ENCODE data around the gene PTGS2.

Gene PTGS2

DNA sequence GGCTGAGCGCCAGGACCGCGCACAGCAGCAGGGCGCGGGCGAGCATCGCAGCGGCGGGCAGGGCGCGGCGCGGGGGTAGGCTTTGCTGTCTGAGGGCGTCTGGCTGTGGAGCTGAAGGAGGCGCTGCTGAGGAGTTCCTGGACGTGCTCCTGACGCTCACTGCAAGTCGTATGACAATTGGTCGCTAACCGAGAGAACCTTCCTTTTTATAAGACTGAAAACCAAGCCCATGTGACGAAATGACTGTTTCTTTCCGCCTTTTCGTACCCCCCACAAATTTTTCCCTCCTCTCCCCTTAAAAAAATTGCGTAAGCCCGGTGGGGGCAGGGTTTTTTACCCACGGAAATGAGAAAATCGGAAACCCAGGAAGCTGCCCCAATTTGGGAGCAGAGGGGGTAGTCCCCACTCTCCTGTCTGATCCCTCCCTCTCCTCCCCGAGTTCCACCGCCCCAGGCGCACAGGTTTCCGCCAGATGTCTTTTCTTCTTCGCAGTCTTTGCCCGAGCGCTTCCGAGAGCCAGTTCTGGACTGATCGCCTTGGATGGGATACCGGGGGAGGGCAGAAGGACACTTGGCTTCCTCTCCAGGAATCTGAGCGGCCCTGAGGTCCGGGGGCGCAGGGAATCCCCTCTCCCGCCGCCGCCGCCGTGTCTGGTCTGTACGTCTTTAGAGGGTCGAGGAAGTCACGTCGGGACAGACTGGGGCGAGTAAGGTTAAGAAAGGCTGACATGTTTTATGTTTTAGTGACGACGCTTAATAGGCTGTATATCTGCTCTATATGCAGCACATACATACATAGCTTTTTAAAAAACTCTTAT lies at the start of gene PTGS2:
PTGS2 (minus strand) TSS at position 179 of the 817 bp plus-strand sequence; CDS start at position 46, 133 bp downstream.
- TF ChIP-seq, protein P1, sequence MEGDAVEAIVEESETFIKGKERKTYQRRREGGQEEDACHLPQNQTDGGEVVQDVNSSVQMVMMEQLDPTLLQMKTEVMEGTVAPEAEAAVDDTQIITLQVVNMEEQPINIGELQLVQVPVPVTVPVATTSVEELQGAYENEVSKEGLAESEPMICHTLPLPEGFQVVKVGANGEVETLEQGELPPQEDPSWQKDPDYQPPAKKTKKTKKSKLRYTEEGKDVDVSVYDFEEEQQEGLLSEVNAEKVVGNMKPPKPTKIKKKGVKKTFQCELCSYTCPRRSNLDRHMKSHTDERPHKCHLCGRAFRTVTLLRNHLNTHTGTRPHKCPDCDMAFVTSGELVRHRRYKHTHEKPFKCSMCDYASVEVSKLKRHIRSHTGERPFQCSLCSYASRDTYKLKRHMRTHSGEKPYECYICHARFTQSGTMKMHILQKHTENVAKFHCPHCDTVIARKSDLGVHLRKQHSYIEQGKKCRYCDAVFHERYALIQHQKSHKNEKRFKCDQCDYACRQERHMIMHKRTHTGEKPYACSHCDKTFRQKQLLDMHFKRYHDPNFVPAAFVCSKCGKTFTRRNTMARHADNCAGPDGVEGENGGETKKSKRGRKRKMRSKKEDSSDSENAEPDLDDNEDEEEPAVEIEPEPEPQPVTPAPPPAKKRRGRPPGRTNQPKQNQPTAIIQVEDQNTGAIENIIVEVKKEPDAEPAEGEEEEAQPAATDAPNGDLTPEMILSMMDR (IDR thresholded peaks at IDR 0.05; ENCODE audit: low read depth, low read length): peak; percentile 64
- DNase-seq (ENCODE audit: extremely low read depth, low read depth): peak; percentile 86

DNA sequence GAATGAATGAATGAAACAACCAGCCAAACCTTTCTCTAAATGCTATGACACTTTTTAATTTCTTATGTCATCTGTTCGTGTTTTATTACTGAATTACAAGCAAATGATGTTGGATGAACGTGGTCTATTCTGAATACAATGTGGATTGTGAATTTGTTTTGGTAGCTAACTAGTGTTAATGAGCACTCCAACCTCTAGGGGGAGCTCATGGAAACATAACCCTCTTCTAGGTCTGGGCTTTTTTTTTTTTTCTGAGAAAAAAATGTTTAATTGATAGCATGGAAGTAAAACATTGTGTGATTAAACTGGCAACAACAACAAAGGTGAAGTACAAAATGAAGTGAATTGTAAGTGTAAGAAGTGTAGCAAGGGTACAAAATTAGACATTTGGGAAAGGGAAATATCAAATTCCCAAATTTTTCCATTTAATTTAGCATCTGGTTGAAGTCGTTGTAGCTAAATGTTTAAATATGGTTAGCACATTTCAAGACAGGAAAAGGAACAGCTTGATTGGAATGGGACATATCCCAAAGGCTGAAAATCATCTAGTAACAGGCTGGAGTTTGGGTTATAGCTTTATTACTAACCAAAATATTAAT lies 42.6 kb upstream of the PTGS2 start:
- TF ChIP-seq, protein P1 (IDR thresholded peaks at IDR 0.05; ENCODE audit: low read depth, low read length): peak; percentile 57
- peak; percentile 14 for DNase-seq (ENCODE audit: extremely low read depth, low read depth)

DNA sequence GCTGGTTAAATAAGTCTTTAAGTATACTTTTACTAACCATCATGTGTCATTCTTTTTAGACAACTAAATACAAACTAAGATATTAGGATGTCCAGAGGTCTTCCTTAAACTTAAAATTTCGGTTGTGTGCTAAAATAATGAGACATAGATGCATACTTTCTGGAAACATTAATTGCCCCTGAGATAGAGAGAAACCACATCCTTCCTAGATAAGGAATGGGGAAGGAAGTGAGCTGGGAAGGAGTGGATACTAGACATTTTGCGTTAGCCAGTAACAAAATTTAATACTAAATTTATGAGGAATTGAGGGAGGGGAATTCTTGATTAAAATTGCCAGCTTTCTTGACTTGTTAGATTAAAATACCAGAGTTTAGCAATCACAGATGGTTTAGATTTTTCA lies 37.1 kb upstream of the PTGS2 start:
- TF ChIP-seq, protein P1 (IDR thresholded peaks at IDR 0.05; ENCODE audit: low read depth, low read length): no peak
- DNase-seq (ENCODE audit: extremely low read depth, low read depth): no peak

DNA sequence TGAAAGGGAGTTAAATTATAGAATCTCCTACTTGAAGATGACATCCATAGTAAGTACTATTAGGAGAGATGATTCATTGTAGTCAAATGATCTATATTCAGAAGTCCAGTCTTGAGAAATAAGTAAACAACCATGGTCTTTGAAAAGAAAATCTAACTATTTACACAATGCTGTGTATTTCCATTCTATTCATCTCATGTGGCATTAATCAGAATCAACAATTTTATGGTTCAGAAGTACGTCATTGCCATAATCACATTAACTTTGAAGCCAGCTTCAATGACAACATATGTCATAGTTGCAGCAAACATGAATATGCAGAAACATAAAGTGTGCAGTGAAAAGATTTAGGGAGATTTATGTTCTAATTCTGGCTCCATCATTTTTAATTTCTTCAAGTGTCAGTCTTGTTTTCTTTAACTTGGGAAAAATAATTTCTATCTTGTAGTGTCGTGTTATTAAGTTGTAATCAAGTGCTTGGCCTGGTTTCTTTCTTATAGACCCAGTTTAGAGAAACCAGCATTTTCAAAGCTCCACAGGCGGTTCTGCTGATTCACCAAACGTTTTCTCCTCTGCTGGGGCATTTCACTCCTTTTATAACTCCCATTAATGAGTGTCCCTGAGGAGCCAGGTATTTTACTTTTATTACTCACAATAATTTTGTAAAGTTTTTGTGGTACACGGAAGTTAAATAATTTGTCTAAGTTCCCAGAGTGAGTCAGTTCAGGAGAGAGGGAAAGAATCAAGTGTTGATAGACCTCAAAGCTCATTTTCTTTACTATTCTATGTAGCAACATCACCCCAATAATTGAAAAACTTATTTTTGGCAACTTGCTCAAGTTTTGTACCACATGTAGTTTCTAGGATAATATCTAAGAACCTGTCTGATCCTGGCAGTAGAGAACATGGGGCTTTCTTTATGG lies 35.9 kb upstream of the PTGS2 start:
- peak; percentile 20 for DNase-seq (ENCODE audit: extremely low read depth, low read depth)

DNA sequence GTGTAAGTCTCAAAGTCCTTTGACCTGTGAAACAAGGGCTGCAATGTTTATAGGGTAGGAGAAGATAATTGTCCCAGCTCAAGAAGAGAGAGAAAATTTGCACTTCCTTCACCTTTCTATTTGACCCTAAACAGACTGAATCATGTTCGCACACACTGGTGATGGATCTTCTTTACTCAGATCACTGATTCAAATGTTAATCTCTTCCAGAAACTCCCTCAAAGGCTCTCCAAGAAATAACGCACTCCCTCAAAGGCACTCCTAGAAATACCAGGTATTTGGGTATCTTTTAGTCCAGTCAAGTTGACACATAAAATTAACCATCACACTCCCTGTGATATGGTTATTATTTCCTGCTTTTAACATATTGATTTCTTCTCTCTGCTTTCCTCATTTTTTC lies 30.5 kb upstream of the PTGS2 start:
- TF ChIP-seq, protein P1 (IDR thresholded peaks at IDR 0.05; ENCODE audit: low read depth, low read length): no peak
- DNase-seq (ENCODE audit: extremely low read depth, low read depth): no peak

More for the DNA sequence above, 35.9 kb upstream of the PTGS2 start:
- TF ChIP-seq, protein P1 (IDR thresholded peaks at IDR 0.05; ENCODE audit: low read depth, low read length): no peak

DNA sequence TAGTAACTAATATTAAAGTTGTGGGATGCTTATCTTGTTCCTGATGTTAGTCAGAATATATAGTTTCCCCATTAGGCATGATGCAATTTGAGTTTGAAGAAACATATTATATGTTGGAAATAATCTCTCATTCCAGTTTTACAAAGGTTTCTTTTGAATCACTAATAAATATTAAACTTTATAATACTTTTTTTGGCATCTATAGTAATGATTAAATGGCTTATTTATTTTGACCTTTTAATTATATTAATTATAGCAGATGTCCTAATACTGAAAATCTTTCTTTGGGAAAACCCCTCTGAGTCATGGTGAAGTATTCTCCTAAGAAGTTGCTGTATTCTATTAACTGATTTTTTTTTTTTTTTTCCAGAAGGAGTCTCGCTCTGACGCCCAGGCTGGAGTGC lies 28.5 kb upstream of the PTGS2 start:
- no peak for DNase-seq (ENCODE audit: extremely low read depth, low read depth)
- TF ChIP-seq, protein P1 (IDR thresholded peaks at IDR 0.05; ENCODE audit: low read depth, low read length): no peak
